ENCODE measurements around the gene RASGRP4. TPM values are rescaled to one million over a fixed set of nuclear protein-coding genes. Genes with fewer than 3 reads are reported as not detected.
"Not testable (repeated sequence)": the region's sequence is repeated elsewhere in the genome, so short reads cannot be mapped to it uniquely, and the experiment has no call there.

RASGRP4 gene, protein sequence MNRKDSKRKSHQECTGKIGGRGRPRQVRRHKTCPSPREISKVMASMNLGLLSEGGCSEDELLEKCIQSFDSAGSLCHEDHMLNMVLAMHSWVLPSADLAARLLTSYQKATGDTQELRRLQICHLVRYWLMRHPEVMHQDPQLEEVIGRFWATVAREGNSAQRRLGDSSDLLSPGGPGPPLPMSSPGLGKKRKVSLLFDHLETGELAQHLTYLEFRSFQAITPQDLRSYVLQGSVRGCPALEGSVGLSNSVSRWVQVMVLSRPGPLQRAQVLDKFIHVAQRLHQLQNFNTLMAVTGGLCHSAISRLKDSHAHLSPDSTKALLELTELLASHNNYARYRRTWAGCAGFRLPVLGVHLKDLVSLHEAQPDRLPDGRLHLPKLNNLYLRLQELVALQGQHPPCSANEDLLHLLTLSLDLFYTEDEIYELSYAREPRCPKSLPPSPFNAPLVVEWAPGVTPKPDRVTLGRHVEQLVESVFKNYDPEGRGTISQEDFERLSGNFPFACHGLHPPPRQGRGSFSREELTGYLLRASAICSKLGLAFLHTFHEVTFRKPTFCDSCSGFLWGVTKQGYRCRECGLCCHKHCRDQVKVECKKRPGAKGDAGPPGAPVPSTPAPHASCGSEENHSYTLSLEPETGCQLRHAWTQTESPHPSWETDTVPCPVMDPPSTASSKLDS
- 2.8 TPM for polyA plus RNA-seq (ENCODE audit: insufficient read length)

DNA sequence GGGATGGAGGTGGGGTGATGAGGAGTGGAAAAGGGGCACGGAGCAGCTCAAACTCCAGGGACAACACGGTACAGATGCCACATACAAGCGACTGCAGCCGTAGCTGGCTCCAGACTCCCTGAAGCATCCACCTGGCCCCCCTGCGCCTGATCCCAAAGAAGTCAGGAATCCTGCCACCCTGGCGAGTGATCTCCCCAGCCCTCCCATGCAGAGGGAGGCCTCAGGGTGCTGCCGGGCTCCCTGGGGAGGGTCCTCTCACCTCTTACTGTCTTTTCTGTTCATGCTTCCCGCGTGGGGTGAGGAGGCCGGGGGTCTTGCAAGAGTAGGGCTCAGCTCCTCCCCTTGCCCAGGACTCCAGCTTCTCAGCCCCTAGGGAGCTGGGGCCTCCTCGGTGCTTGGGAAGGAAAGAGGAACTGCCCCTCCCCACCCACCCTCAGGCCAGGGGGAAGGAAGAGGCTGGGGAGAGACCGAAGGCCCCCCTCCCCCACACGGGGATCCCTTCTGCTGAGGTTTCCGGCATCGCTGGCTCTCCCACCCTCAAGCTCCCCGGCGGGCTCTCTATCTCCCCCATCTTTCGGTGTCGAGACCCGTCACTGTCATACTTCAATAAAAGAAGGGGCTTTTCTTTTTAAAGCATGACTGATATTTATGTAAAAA, at the start of gene RASGRP4:
Gene RASGRP4 (minus strand): TSS at position 410 of the 657 bp plus-strand sequence. CDS start 128 bp downstream, at position 282.
- no peak for DNase-seq

DNA sequence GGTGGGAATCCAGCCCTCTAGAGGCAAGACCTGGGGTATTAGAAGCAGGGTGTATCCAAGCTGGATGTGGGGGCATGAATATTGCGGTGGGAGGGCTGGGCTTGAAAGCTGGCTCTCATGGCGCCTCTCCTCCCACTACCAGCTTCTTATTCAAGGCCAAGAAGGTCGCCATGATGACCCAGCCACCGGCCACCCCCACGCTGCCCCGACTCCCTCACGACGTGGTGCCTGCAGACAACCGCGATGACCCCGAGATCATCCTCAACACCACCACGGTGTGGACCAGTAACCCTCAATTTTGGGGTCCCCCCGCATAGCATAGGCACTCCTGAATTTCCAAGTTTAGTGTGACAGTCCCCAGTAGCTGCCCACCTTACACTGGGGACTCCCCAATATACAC, 49.2 kb upstream of the RASGRP4 start:
- no peak for DNase-seq

DNA sequence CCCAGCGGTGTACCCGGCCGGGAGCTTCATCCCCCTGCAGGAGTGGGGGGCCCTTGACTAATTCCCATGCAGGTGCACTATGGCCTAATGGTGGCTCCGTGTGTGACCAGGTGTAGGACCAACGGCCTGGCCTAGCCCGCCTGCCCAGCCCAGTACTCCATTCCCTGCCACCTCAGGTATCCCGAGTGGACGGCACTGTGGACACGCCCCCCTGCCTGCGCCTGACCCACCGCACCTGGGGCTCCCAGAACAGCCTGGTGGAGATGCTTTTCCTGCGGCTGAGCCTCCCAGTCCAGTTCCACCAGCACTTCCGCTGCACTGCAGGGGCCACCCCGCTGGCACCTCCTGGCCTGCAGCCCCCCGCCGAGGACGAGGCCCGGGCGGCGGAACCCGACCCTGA, 47.2 kb upstream of the RASGRP4 start:
- no peak for DNase-seq

DNA sequence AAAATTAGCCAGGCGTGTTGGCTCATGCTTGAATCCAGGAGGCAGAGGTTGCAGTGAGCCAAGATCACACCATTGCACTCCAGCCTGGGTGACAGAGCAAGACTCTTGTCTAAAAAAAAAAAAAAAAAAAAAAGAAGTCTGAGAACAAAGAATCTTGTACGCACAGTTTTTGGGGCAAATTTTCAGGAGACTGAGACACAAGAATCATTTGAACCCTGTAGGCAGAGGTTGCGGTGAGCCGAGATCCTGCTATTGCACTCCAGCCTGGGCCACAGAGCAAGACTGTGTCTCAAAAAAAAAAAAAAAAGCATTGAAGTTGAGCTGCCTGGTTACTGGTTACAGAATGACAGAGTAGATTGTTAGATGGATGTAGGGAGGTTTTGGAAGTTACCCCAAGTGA, 46.7 kb upstream of the RASGRP4 start:
- not testable (repeated sequence) for DNase-seq

DNA sequence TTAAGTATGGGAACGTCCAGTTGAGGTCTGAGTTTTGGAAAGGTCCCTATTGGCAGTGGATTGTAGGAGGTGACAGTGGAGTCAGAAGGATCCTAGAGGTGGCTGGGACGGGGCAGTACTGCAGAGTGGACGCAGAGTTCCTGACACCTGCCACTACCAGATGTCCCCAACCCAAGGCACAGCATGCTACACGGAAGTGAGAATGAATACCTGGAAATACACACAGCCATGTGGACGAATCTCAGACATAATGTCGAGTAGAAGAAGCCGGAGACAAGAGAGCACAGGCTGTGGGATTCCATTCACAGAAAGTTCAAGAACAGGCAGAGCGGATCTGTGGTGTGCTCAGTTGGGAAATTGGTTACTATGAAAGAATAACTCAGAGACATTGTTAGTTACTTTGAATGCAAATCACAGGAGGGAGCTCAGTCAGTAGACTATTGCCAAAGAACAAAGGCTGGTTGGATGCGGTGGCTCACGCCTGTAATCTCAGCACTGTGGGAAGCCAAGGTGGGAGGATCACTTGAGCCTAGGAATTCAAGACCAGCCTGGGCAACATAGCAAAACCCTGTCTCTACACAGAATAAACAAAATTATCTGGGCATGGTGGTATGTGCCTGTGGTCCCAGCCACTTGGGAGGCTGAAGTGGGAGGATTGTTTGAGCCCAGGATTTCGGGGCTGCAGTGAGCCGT, 44.9 kb upstream of the RASGRP4 start:
- DNase-seq: no peak

DNA sequence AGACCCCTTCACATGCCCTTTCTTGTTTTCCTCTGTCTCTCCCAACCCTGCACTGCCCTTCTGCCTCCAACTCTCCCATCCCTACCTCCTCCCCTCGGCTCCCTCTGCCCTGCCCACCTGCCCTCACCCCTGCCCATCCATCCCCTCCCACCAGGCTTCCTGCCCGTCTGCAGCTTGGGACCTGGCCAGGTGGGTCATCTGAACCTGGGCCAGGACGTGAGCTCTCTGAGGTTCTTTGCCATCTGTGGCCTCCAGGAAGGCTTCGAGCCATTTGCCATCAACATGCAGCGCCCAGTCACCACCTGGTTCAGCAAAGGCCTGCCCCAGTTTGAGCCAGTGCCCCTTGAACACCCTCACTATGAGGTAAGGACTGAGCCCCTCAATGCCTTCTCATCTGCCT, 43.1 kb upstream of the RASGRP4 start:
- no peak for DNase-seq

DNA sequence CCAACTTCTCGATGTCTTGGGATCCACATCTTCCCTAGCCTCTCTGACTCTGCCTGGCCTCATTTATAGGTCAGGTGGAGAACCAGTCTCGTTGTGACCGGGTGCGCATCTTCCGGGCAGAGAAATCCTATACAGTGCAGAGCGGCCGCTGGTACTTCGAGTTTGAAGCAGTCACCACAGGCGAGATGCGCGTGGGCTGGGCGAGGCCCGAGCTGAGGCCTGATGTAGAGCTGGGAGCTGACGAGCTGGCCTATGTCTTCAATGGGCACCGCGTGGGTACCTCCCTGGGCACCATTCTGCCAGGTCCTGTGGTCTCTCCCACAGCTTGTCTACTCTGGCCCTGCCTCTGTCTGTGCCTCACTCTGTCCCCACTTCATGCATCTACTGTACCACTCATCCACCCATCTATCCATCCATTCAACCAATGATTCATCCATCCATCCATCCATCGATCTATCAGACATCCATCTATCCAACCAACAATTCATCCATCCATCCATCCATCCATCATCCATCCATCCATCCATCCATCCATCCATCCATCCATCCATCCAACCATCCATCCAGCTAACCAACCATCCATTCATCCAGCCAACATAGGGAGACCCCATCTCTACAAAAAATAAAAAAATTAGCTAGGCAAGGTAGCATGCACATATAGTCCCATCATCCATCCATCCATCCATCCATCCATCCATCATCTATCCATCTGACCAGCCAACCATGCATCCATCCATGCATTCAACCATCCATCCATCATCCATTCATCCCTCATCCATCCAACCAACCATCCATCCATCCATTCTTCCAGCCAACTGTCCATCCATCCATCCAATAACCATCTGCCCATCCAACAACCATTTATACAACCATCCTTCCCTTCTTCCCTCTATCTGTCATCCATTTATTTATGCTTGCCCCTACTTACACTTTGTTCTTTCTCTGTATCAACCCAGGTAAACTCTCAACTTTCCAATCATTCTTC, 41.8 kb upstream of the RASGRP4 start:
- DNase-seq: no peak

DNA sequence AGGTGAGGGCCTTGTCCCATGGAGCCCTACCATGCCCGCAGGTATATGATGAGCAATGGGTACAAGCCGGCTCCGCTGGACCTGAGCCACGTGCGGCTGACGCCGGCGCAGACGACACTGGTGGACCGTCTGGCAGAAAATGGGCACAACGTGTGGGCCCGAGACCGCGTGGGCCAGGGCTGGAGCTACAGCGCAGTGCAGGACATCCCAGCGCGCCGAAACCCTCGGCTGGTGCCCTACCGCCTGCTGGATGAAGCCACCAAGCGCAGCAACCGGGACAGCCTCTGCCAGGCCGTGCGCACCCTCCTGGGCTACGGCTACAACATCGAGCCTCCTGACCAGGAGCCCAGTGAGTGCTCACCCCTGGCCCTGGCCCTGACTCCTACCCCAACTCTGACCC, 40.0 kb upstream of the RASGRP4 start:
- no peak for DNase-seq

DNA sequence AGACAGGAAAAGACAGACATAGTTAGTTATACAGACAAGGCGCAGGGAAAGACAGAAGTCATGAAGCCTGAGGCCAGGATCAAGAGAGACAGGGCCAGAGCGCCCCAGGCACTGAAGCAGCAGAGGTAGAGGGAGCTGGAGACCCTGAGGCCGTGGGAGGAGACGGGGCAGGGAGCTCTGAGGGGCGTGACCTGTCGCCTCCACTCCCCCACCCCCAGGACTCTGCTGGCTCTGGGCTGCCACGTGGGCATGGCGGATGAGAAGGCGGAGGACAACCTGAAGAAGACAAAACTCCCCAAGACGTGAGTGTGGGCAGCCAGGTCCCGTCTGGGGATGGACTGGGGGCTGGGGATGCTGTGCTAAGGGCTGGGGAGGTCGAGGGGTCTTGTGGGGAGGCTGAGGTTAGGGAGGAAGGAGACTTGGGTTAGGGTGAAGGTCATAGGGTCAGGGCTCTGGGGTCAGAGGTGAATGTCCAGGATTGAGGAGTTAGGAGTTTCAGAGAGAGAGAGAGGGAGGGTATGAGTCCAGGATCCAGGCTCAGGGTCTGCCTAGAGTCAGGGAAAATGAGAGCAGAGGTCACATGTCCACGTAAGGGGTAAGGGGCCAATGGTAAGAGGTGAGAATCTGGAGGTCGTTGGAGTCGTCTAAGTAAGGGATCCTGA, 38.5 kb upstream of the RASGRP4 start:
- DNase-seq: no peak

DNA sequence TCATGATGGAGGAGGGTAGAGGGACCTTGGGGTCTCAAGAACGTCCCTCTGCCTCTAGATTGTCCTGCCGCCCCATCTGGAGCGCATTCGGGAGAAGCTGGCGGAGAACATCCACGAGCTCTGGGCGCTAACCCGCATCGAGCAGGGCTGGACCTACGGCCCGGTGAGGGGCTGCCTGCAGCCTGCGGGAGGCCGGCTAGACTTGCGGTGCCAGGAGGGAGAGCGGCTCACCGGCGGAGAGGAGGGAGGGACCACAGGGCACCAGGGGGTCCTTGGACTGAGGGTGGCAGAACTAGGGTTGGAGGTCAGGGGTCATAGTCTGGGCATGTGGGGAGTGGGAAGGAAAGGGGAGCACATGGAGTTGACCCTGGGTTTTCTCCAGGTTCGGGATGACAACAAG, 37.3 kb upstream of the RASGRP4 start:
- DNase-seq: no peak

DNA sequence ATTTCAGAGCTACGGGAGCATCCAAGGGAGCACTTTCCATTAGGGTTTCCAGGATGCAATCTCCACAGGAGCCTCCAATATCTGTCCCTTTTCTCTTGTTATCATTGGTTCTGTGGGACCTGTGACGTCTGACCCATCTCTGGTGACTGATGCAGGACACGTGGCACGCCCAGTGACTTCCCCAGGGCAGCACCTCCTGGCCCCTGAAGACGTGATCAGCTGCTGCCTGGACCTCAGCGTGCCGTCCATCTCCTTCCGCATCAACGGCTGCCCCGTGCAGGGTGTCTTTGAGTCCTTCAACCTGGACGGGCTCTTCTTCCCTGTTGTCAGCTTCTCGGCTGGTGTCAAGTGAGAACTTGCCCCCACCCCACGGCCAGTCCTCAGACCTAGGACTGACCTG, 33.0 kb upstream of the RASGRP4 start:
- no peak for DNase-seq

DNA sequence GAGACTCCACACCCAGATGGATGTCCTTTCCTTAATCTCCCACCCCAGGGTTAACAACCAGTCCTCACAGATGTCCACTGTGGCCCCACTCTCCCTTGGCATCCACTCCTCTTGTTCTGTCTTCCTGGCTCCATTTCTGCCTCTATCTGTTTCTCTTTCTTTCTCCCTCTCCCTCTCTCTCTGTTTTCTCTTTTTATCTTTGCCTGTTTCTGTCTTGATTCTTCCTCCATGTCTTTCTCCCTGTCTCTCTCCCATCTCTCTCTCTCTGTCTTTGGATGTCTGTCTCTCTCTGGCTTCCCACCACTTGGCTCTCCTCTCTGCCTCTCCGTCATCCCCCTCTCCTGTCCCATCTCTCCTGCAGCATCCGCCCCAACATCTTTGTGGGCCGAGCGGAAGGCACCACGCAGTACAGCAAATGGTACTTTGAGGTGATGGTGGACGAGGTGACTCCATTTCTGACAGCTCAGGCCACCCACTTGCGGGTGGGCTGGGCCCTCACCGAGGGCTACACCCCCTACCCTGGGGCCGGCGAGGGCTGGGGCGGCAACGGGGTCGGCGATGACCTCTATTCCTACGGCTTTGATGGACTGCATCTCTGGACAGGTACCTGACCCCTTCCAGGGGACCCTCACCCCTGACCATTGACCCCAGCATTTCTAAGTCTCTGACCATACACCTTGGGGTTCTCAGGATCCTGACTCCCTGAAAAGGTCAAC, 31.8 kb upstream of the RASGRP4 start:
- no peak for DNase-seq

DNA sequence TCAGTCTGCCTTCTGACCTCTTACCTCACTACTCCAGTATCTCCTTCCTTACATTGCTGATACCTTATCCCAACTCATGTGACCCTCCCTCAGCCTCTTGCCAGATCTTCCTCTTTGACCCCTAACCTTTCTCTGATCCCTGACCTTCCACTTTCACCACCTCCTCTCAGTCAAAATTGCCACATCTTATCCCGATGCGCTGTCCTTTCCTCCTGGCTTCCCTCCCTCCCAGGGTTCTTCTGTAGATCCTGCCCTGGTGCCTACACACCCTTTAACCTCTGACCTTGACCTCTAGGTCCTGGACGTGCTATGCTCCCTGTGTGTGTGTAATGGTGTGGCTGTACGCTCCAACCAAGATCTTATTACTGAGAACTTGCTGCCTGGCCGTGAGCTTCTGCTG, 31.2 kb upstream of the RASGRP4 start:
- DNase-seq: no peak

DNA sequence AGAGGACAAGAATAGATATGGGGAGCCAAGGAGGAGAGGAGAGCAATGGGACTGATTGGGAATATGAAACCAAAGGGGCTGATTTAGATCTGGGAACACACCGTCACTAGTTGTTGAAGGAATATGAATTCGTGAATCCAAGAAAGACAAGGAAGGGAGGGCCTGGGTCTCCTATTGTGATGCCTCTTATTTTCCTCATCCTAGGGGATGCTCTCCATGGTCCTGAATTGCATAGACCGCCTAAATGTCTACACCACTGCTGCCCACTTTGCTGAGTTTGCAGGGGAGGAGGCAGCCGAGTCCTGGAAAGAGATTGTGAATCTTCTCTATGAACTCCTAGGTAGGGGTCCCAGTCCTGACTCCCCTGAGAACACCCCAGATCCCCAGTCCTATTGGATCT, 29.0 kb upstream of the RASGRP4 start:
- DNase-seq: peak; percentile 13

DNA sequence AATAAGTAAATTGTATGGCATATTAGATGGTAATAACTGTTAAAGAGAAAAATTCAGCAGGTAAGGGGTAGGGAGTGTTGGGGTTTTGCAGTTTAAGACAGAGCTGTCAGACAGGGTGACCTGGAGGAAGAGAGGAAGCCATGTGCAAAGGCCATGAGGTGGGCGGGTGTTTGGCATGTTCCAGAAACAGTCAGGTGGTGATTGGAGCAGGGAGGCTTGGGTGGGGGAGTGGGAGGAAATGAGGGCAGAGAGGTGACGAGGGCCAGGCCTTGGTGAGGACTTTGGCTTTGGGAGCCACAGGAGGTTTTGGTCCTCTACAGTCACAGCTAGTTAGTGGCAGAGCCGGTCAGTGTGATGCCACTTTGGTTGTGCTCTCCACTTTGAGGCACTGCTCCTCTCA, 27.6 kb upstream of the RASGRP4 start:
- DNase-seq: no peak

DNA sequence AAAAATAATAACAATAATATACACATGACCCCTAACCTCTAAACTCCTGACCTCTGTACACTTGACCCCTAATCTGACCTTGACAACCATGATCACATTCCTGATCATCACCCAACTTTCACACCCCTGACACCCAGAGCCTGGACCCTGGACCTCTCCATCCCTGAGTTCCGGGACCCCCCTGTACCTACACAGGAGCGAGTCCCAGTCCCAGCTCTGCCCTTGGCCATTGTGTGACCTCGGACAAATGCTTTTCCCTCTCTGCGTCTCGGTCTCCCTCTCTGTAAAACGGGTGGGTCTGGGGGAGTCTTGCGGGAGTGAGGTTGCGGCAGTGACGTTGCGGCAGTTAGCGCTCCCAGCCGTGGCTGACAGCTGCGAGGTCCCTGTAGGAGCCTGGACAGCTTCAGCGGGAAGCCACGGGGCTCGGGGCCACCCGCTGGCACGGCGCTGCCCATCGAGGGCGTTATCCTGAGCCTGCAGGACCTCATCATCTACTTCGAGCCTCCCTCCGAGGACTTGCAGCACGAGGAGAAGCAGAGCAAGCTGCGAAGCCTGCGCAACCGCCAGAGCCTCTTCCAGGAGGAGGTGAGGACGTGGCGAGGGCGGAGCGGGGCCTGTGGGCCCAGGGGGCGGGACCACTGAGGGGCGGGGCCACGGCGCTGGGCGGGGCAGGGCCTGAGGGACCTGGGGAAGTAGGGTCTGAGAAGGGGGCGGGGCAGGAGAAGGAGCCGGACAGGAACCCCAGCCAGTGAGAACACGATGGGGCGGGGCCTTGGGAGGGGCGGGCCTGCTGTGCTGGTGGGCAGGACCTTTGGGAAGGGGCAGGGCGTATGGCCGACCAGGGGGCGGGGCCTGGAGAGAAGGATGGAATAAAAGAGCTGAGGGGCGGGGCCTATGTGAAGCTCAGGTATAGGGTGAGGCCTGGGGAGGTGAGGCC, 26.7 kb upstream of the RASGRP4 start:
- no peak for DNase-seq

DNA sequence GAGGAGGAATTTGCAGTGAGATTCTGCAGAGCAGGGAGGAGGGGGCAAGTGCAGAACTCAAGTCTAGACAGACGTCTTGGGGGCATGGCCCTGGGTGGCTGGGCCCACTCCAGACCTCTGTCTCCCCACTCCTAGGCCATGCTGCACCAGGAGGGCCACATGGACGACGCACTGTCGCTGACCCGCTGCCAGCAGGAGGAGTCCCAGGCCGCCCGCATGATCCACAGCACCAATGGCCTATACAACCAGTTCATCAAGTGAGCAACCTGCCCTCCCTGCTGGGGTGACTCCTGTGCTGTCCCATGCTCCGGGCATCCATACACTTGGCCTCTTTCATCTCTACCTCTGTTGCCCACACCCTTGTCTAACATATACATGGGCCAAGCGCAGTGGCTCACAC, 25.6 kb upstream of the RASGRP4 start:
- DNase-seq: no peak

DNA sequence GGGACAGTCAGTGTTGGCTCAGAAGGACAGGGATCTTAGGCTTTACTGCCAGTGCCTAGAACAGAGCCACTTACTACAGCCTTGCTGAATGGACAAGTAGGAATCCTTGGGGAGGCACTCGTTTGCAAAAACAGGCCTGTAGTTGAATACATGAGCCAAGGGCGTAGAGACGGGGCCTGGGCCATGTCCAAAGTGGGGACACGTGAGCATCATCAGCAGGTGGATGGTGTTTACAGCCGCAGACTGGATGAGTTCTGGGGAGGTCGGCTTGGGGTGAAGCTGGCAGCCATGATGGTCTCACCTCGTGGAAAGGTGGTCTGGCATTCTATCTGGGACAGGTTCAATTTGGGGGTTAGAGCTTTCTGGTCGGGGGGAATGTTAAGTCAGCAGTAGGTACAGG, 25.0 kb upstream of the RASGRP4 start:
- no peak for DNase-seq

DNA sequence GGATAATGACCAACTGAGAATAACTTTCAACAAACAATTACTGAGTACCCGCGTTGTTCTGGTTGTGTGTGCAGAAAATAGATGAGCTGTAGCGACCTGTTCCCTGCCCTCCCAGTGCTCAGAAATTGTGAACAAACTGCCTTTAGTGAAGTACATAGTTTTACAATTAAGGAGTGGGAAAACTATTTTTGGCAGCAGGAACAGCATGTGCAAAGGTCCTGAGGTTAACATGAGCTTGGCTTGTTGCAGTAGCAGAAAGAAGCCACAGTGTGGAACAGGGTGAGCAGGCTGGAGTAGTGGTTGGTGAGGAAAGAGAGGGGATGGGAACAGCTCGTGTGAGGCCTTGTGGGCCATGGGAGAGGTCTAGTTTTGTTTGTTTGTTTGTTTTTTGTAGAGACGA, 23.5 kb upstream of the RASGRP4 start:
- DNase-seq: no peak

Data from hindlimb muscle (tissue), 1 donor.